Prostate gland (tissue), 2 donors: ENCODE data around the gene RPL3.

ENCODE experiments used
- POLR2A ChIP-seq: fragments of 450-650 bp; IDR thresholded peaks from one replicate; pipeline ENCODE4 v1.6.1; 2016; ENCODE audit warnings: antibody characterized with exemption, mild to moderate bottlenecking
- TF ChIP-seq, protein P1 (sequence below), 4 experiments: fragments of 200-600 bp in 2 of 4; fragments of 450-650 bp in 2 of 4; sonication (generic) in 2 of 4; IDR thresholded peaks; 1 replicate in 3 of 4; 2 replicates in 1 of 4; pipeline ENCODE4 v1.5.1; 2016 to 2019; ENCODE audit warnings: antibody characterized with exemption in 4 of 4, mild to moderate bottlenecking in 2 of 4, moderate library complexity in 2 of 4

- TF ChIP-seq, protein P1, sequence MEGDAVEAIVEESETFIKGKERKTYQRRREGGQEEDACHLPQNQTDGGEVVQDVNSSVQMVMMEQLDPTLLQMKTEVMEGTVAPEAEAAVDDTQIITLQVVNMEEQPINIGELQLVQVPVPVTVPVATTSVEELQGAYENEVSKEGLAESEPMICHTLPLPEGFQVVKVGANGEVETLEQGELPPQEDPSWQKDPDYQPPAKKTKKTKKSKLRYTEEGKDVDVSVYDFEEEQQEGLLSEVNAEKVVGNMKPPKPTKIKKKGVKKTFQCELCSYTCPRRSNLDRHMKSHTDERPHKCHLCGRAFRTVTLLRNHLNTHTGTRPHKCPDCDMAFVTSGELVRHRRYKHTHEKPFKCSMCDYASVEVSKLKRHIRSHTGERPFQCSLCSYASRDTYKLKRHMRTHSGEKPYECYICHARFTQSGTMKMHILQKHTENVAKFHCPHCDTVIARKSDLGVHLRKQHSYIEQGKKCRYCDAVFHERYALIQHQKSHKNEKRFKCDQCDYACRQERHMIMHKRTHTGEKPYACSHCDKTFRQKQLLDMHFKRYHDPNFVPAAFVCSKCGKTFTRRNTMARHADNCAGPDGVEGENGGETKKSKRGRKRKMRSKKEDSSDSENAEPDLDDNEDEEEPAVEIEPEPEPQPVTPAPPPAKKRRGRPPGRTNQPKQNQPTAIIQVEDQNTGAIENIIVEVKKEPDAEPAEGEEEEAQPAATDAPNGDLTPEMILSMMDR (IDR thresholded peaks at IDR 0.05): no peak
- no peak for TF ChIP-seq POLR2A
These were observed 7.0 kb downstream of the RPL3 start for GRCh38 chr22:39312410-39312809.
